NCI-H128 (cell line): Measurements from ENCODE around the gene PLD5.
"Not testable (repeated sequence)": the region's sequence is repeated elsewhere in the genome, so short reads cannot be mapped to it uniquely, and the experiment has no call there.

ENCODE experiments used
- DNase-seq: peaks from one replicate; lab custom pipeline; 2025; ENCODE audit not compliant: unreplicated experiment; lab: John Stamatoyannopoulos, UW

Gene PLD5

DNA sequence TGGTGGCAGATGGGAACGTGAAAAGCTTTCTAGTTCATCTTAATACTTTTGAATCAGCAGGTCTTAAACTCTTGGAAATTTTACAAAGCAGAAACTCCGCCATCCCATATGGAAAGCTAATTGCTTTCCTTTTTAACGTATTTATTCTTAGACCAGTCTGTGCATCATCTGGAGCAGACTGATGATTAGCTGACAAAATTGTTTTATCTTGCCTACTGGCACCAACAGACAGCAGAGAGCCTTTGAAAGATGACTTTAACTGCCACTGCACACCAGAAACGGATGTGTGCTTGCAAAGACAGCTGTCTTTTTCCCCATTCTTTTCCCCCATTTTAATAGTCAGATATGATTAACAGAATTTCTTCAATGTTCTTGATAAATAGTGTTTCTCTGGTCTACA is 97.0 kb downstream of the PLD5 start:
- DNase-seq = no peak

DNA sequence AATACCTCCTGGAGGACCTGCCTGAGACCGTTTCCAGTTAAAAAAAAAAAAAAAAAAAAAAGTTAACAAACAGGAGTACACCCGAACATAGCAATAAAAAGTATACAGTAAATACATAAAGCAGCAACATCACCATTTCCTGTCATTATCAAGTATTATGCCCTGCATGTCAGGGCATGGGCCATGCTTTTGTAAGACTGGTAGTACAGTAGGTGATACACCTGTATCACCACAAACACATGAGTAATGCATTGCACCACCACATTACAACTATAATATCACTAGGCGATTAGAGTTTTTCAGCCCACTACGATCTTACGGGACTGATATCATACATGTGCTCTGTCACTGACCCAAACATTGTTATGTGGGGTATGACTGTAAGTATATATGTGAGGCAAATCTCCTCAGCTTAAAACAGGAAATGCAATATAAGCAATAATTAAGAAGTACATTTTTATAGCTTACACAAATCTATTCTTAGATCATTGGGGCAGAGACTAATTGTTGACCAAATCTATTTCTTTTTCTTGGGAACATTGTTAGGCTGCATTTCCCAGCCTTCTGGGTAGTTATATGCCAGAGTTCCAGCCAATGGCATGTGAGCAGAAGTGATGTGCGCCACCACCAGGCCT is 98.1 kb downstream of the PLD5 start:
- DNase-seq = no peak

DNA sequence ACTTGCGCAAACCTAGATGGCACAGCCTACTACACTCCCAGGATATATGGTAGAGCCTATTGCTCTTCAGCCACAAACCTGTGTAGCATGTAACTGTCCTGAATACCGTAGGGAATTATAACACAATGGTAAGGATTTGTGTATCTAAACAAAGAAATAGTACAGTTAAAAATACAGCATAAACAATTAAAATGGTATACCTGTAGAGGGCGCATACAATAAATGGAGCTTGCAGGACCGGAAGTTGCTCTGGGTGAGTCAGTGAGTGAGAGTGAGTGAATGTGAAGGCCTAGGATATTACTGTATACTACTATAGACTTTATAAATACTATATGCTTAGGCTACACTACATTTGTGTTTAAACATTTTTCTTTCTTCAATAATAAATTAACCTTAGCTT is 99.3 kb downstream of the PLD5 start:
- DNase-seq = no peak

DNA sequence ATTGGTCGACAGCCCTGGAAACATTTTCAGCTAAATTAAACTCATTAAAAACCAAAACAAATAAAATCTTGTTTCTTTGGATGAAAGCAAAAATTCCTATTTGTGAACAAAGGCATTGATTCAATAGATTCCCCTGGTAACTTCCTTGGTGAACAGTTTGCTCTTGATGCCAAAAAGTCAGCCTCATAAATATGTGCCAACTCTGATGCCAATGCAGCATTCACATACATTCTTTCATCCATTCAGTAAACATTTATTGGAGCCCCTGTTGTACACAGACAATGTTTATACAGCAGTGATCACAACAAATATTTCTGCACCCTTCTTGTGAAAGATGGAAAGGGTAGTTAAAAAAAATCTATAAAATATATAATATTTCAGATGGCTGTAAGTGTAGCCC is 107.8 kb downstream of the PLD5 start:
- no peak for DNase-seq

DNA sequence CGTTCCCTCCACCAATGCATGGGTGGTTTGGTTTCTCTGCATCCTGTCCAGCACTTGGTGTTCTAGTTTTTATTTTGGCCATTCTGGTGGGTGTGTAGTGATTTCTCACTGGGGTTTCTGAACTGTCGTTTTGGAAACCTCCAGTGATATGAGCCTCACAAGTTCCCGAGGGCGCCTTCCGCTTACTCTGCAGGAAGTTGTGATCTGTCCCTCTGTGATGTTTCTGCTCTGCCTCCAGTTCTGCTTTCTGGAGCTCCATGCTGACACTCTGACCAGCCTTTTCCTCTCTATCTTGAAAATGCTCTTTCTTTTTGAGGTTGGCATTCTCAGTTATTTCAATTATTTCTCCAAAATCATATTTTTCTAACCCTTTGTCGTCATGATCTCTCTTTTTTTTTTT is 111.6 kb downstream of the PLD5 start:
- DNase-seq = no peak

DNA sequence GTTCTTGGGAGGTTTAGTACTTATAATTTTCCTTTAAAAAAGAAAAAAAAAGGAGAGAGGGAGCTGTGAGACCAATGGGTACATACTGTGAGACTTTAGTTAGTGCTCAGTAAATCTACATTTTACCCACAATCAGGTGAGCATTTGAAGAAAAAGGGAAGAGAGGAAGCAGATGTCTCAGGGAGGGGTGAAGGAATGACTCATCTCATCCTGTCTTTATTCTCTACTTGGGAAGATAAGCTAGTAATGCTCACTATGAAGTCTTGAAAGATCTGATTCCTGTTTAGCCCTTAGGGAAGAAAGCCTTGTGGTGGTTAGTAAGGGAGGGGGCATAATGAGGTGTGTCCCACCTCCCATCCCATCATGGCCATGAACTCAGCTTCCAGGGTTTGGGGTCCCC is 112.6 kb downstream of the PLD5 start:
- DNase-seq = no peak

DNA sequence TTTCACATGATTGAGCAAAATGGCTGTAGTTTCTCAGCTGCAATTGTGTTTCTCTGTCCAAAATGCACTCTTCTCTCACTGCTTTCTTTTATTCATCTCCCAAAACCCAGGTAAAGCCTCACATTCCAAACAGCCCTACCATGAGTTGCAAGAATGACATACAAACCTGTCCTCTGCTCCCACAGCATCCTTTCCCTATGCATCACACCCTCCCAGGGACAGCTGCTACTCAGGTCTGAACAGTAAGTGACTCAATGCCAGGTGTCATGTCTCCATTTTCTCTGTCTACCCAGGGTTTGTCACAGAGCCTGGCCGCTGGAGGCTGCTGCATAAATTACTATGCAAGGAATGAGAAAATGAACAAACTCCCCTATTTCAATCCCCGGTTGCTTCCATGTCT is 118.5 kb downstream of the PLD5 start:
- no peak for DNase-seq

DNA sequence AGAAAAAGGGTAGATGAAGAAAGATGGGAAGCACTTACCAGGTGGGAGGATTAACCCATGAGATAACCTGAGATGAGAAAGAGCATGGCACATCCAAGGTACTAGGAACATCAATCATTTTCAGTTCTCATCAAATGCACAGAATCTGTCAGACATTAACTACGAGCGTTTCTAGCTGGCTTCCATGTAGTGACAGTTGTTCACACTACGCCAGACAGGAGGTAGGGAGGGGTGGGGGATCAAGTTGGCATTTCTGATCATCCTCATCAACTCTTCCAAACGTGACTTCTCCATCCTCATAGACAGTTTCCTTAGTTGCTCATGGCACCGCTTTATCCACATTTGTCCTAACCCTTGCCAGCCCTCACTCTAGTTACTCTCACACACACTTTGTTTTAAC is 120.2 kb downstream of the PLD5 start:
- DNase-seq = no peak

DNA sequence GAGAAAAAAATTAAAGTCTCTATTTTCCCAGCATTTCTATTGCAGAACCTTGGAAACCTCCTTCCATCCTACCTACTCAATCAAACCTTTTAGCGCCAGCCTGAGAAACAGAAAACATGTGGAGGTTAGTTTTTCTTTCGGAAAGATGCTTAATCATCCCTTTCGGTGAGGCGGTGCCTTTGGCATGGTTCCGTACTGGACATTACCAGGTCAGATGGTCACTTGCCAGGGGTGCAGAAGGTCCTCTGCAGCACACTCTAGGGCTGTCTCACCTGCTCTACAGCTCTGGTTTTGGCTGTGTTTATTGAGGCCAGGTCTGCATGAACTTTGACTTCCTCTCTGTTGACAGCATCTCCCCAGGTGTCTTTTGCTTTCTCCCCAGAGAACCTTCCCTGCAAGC is 121.5 kb downstream of the PLD5 start:
- DNase-seq = no peak

DNA sequence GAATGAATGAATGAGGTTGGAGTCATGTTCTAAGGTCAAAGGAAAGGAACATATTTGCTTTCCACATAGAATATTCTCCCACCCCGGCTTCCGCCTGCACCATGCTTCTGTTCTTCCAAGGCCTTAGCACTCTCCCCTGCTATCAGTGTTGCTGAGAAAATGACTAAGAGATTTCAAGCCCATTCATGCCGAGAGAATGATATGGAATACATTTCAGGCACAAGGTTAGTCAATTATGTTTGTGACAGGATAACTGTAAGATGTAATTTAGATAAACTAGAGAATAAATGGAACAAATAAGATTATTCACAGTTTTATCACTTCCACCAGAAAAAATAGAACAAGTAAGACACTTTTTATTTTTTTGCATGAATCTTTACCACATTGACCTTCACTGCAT is 122.6 kb downstream of the PLD5 start:
- DNase-seq = no peak

DNA sequence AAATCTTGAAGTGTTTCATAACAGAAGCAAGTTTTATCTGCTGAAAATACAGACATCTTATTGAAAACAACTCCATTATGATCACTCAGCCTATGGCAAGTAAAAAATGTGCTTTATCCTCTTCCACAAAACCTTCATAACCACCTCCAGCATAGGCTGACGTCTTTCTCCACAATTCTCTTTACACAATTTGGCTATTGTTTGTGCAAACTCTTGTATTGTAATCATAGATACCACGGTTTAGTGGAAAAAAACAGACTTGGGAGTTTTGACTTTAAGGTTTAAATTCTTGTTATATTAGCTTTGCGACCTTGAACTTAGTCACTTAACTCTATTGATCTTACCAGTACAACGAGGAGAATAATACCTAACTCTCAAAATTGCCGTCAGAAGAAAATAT is 126.1 kb downstream of the PLD5 start:
- no peak for DNase-seq

DNA sequence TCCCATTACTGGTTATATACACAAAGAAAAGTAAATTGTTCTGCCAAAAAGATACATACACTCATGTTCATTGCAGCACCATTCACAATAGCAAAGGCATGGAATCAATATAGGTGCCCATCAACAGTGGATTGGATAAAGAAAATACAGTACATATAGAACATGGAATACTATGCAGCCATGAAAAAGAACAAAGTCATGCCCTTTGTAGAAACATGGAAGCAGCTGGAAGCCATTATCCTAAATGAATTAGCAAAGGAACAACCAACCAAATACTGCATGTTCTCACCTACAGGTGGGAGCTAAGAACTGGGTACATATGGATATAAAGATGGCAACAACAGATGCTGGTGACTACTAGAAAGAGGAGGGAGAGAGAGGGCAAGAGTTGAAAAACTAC is 132.6 kb downstream of the PLD5 start:
- no peak for DNase-seq

DNA sequence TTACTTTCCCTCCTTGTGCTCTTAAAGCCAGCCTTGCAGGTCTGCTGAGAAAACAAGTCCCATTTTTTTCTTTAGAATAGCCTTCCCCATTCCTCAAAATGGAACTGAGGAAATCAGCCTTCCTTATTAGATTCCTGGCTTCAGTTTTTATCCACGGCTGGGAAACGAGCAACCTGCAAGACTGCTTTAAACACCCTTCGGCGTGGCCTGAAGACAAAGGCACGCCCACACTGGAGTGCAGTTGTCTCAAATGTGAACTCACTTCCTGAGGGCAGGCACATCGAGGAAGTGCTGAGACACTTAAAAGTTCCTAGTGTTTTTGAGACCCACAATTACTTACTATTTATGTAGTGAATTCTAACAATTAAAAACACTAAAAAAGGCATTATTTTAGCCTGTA is 148.4 kb downstream of the PLD5 start:
- DNase-seq = not testable (repeated sequence)

DNA sequence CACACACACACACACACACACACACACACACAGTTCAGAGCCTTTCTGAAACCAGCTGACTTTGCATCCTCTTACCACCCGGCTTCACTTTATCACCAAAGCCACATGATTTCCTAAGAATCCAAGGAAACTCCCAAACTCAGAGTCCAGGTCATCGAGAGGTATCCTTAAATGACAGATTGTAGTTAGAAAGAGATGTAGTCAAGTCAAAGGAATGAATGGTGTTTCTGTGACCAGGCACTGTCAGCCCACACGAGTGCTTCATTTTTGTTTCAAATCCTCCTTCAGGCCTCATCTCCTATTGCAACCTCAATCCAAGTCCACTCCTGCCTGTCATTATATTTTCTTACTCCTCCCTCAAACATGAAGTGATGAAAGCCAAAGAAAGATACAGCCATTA is 174.1 kb downstream of the PLD5 start:
- DNase-seq = not testable (repeated sequence)

DNA sequence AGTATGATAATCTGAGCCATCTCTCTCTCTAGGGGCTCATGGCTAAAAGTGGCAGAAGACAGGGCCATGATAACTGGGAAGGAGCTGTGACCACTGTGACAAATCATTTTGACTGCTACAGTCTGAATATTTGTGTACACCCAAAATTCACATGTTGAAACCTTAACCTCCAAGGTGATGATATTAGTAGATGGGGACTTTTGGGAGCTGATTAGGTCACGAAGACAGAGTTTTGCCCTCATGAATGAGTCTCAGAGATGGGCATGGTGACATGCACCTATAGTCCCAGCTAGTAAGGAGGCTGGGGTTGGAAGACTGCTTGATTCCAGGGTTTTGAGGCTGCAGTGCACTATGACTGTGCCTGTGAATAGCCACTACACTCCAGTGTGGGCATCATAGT is 174.9 kb downstream of the PLD5 start:
- no peak for DNase-seq

DNA sequence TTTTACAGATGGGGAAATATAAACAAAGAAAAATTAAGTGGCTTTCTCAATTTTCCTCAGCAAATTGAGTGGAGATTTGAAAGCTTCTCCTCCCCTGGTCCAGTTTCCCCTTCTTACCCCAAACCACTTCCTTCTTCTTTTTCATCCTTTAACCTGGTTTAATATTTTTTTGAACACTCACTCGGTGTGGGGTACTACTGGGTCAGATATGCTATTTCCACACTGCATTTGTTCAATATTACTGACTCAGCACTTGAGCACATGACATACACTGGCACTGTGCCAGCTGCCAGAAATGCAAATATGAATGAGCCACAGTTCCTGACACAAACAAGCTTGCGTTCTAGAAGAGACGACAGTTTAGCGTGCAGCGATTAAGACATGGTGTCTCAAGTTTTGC is 193.6 kb downstream of the PLD5 start:
- DNase-seq = not testable (repeated sequence)

DNA sequence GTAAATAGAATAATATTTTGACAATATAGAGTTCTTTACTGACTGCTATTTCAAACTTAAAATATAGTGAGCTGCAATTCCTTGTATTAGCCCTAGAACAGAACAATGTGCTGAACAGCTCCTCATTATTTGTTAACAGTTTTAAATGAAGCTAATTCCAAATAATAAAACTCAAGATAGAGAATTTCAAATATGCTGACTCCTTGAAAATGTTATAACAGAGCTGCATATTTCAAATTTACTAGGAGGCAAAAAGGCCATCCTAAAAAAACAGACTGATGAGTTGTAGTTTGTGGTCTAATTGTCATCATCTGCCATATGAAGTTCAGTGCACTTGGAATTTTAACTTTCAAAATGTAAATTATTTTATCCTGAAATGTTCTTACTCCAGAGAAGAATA is 197.1 kb downstream of the PLD5 start:
- DNase-seq = not testable (repeated sequence)

DNA sequence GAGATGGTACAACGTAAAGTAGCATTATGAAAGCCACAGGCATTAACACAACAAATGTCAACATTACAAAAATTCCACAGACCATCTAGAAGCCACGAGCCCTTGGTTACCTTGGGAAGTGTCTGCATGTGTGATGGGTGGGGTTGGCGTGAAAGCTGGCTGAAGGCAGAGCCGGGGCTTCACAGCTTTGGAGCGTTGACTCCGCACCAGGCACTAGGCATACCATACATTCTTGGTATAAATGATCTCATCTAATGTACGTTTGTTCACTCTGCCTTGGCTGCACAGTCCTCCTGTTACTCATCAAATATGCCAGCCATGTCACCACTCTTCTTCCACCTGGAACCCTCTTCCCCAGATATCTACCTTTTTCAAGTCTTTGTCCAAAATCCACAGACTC is 202.5 kb downstream of the PLD5 start:
- not testable (repeated sequence) for DNase-seq

DNA sequence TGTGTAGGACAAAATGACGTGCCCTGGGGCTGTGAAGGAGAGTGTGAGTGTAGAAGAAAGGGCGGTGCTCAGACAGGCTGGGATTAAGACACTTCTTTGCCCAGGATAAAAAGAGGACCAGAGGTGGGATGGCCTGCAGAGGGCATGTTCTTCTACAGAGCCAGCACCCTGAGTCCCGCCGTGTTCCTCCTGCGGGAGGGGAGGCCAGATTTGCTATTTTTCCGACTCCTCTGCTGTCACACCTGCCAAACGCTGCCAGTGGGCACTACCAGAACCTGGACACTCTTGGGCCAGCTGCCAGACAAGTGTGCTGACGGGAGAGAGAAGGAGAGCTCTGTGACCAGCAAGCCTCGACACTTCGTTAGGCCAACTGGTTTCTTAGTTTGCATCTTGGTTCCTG is 206.4 kb downstream of the PLD5 start:
- no peak for DNase-seq

DNA sequence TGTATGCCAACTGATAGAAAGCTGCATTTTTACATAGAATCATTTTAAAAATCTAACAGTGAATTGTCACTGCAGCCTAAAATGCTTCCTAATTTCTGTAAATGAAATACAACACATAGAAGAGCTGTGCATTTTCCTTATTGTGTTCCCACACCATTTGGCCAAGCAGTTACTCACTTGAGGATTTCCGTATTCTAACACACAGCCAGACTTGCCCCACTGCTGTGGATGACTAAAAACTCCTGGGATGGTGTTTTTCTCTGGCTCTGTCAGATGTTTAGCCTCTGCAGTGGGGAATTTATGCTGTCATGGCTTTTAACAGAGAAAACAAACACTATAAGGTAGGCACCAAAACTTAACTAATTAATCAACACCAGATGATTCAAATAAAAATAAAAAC is 209.6 kb downstream of the PLD5 start:
- DNase-seq = not testable (repeated sequence)

DNA sequence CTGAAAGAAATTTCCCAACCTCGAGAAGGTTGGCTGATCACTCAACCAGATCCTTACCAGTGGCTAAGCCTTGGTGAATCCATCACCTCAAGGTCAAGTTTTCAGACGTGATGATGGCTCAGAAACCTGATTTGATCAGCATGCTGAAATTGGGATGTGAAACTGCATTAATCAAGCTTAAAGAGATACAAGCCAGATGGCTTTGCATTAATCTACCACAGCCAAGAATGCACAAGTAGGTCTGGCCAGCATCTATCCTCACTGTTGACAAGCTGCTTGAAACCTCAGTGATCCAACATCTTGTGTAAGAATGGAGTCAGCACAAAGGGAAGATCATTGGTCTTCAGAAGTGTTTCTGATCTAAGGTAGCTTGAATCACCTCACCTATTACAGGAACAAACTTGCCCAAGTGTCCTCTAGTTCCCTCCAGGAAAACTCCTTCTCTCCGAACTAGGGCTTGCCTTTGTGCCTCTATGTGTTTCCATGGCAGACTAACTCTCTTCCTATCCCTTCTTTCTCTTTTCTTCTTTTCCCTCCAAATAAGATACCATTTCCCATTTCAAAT is 210.3 kb downstream of the PLD5 start:
- DNase-seq = not testable (repeated sequence)

DNA sequence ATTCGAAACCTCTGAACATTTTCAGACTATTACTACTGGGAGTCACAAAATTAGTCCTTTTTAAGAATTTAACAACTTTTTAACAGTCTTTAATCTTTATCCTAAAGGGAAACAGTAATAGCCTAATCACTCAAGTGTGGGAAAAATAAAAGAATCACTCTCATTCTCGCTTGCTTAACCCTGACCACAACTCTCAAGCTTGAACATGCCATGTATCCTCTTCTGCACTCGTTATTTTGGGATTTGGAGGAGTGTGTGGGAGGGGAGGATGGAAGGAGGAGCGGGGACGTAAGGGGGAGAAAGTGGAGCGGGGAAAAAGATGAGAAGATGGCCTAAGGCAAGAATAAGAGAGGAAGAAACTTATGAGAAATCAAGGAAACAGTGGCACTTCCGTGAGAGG is 215.8 kb downstream of the PLD5 start:
- DNase-seq = not testable (repeated sequence)

DNA sequence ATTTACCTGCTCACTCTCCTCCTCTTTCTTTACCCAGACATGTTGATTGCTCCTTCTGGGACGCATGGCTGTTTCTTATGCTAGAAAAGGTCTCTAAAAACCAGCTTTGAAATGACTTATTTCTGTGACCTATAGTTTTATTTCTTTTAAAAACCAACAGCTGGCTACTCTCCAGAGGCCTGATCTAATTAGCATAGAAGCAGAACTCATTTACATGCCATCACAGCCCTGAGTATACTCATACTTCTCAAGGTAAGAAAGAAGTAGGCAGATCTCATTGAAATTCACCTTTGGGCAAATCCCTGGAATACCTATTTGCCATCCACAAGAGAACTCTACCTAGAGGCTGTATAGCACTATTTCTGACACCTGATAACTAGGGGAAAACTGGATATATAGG is 230.7 kb downstream of the PLD5 start:
- not testable (repeated sequence) for DNase-seq
